ENCODE results near the gene STK10. TPM values are rescaled to one million over a fixed set of nuclear protein-coding genes. Genes with fewer than 3 reads are reported as not detected.

Gene STK10
- total RNA-seq, 1 donor from 2014 or later: 60.2 TPM

GRCh38 chr5:172043865-172044264, 144.2 kb downstream of the STK10 start:
- H3K9ac ChIP-seq (ENCODE audit: low read length): no peak overlapping the region
- H3K27me3 Mint-ChIP-seq (ENCODE audit: low read depth, unreplicated experiment): peaks cover 4% of the 10 kb centered on the region
- peaks cover 8% of the 10 kb centered on the region for H3K4me1 ChIP-seq (ENCODE audit: insufficient read depth, low read length)
- peaks cover 4% of the 10 kb centered on the region for H3K4me1 Mint-ChIP-seq (ENCODE audit: low read depth, unreplicated experiment)
- H3K4me2 ChIP-seq (ENCODE audit: low read length): no peak overlapping the region
- FAIRE-seq (no peak), DNase-seq (ENCODE audit: low read depth) (no peak)
- no peaks in the 10 kb centered on the region for H3K27me3 ChIP-seq (ENCODE audit: insufficient read depth, low read length)
- no peak overlapping the region for H3K27ac ChIP-seq (ENCODE audit: low read depth, low read length)
- peaks cover 2% of the 10 kb centered on the region for H3K36me3 ChIP-seq (ENCODE audit: insufficient read depth, low read length)
- TF ChIP-seq, protein P1, sequence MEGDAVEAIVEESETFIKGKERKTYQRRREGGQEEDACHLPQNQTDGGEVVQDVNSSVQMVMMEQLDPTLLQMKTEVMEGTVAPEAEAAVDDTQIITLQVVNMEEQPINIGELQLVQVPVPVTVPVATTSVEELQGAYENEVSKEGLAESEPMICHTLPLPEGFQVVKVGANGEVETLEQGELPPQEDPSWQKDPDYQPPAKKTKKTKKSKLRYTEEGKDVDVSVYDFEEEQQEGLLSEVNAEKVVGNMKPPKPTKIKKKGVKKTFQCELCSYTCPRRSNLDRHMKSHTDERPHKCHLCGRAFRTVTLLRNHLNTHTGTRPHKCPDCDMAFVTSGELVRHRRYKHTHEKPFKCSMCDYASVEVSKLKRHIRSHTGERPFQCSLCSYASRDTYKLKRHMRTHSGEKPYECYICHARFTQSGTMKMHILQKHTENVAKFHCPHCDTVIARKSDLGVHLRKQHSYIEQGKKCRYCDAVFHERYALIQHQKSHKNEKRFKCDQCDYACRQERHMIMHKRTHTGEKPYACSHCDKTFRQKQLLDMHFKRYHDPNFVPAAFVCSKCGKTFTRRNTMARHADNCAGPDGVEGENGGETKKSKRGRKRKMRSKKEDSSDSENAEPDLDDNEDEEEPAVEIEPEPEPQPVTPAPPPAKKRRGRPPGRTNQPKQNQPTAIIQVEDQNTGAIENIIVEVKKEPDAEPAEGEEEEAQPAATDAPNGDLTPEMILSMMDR (IDR thresholded peaks at IDR 0.05; ENCODE audit: insufficient read depth, low read depth, low read length): no peak
- TF ChIP-seq EZH2 (IDR thresholded peaks at IDR 0.05; ENCODE audit: insufficient read depth, low read length): no peak
- H4K20me1 ChIP-seq (ENCODE audit: insufficient read depth, low read length): peaks cover 17% of the 10 kb centered on the region
- H3K79me2 ChIP-seq (ENCODE audit: insufficient read depth, low read length): no peaks in the 10 kb centered on the region
- no peak overlapping the region for H3K27ac Mint-ChIP-seq (ENCODE audit: unreplicated experiment)
- no peaks in the 10 kb centered on the region for H3K9me3 ChIP-seq (ENCODE audit: insufficient read depth, low read depth, low read length)
- peaks cover 32% of the 10 kb centered on the region for H3K36me3 Mint-ChIP-seq (ENCODE audit: low read depth, unreplicated experiment)
- H3K4me3 ChIP-seq (ENCODE audit: insufficient read depth, low read depth, low read length): no peak overlapping the region
- H2AFZ ChIP-seq (ENCODE audit: low read depth, low read length): no peak overlapping the region
- H3K9me3 Mint-ChIP-seq (ENCODE audit: unreplicated experiment): no peaks in the 10 kb centered on the region
- H3K4me3 Mint-ChIP-seq (ENCODE audit: unreplicated experiment): no peak overlapping the region

- TF ChIP-seq, protein P1 (IDR thresholded peaks at IDR 0.05; ENCODE audit: insufficient read depth, low read depth, low read length): no peak
- no peak for TF ChIP-seq EZH2 (IDR thresholded peaks at IDR 0.05; ENCODE audit: insufficient read depth, low read length)
- Histone ChIP-seq H4K20me1 (ENCODE audit: insufficient read depth, low read length) (peaks cover 4% of the 10 kb centered on the region), H3K9ac (ENCODE audit: low read length) (no peak overlapping the region), H3K27me3 (ENCODE audit: insufficient read depth, low read length) (no peaks in the 10 kb centered on the region), H3K9me3 (ENCODE audit: insufficient read depth, low read depth, low read length) (no peaks in the 10 kb centered on the region), H3K4me2 (ENCODE audit: low read length) (no peak overlapping the region), H3K79me2 (ENCODE audit: insufficient read depth, low read length) (no peaks in the 10 kb centered on the region), H3K27ac (ENCODE audit: low read depth, low read length) (no peak overlapping the region), H3K36me3 (ENCODE audit: insufficient read depth, low read length) (peaks cover 2% of the 10 kb centered on the region), H3K4me1 (ENCODE audit: insufficient read depth, low read length) (peaks cover 4% of the 10 kb centered on the region), H3K4me3 (ENCODE audit: insufficient read depth, low read depth, low read length) (no peak overlapping the region), H2AFZ (ENCODE audit: low read depth, low read length) (no peak overlapping the region)
- FAIRE-seq (no peak), DNase-seq (ENCODE audit: low read depth) (no peak)
- no peak overlapping the region for H3K4me3 Mint-ChIP-seq (ENCODE audit: unreplicated experiment)
- H3K27me3 Mint-ChIP-seq (ENCODE audit: low read depth, unreplicated experiment): peaks cover 4% of the 10 kb centered on the region
- no peak overlapping the region for H3K27ac Mint-ChIP-seq (ENCODE audit: unreplicated experiment)
- no peaks in the 10 kb centered on the region for H3K4me1 Mint-ChIP-seq (ENCODE audit: low read depth, unreplicated experiment)
- H3K36me3 Mint-ChIP-seq (ENCODE audit: low read depth, unreplicated experiment): peaks cover 24% of the 10 kb centered on the region
- H3K9me3 Mint-ChIP-seq (ENCODE audit: unreplicated experiment): peaks cover 3% of the 10 kb centered on the region
Observed at GRCh38 chr5:172042183-172042582, 145.8 kb downstream of the STK10 start.

- no peak overlapping the region for H3K4me2 ChIP-seq (ENCODE audit: low read length)
- Mint-ChIP-seq H3K36me3 (ENCODE audit: low read depth, unreplicated experiment) (peaks cover 11% of the 10 kb centered on the region), H3K4me3 (ENCODE audit: unreplicated experiment) (no peak overlapping the region), H3K4me1 (ENCODE audit: low read depth, unreplicated experiment) (no peaks in the 10 kb centered on the region), H3K27ac (ENCODE audit: unreplicated experiment) (no peak overlapping the region), H3K27me3 (ENCODE audit: low read depth, unreplicated experiment) (peaks cover 4% of the 10 kb centered on the region), H3K9me3 (ENCODE audit: unreplicated experiment) (peaks cover 5% of the 10 kb centered on the region)
- peaks cover 4% of the 10 kb centered on the region for H3K4me1 ChIP-seq (ENCODE audit: insufficient read depth, low read length)
- H3K79me2 ChIP-seq (ENCODE audit: insufficient read depth, low read length): no peaks in the 10 kb centered on the region
- FAIRE-seq: no peak
- H3K36me3 ChIP-seq (ENCODE audit: insufficient read depth, low read length): no peaks in the 10 kb centered on the region
- H3K4me3 ChIP-seq (ENCODE audit: insufficient read depth, low read depth, low read length): no peak overlapping the region
- H3K27me3 ChIP-seq (ENCODE audit: insufficient read depth, low read length): no peaks in the 10 kb centered on the region
- no peak overlapping the region for H2AFZ ChIP-seq (ENCODE audit: low read depth, low read length)
- H3K9ac ChIP-seq (ENCODE audit: low read length): no peak overlapping the region
- H3K9me3 ChIP-seq (ENCODE audit: insufficient read depth, low read depth, low read length): no peaks in the 10 kb centered on the region
- DNase-seq (ENCODE audit: low read depth): no peak
- no peaks in the 10 kb centered on the region for H4K20me1 ChIP-seq (ENCODE audit: insufficient read depth, low read length)
- no peak overlapping the region for H3K27ac ChIP-seq (ENCODE audit: low read depth, low read length)
- TF ChIP-seq, protein P1 (IDR thresholded peaks at IDR 0.05; ENCODE audit: insufficient read depth, low read depth, low read length): no peak
- no peak for TF ChIP-seq EZH2 (IDR thresholded peaks at IDR 0.05; ENCODE audit: insufficient read depth, low read length)
Observed at GRCh38 chr5:172038167-172038566, 149.9 kb downstream of the STK10 start.
